Fibroblast of lung (primary cell): Measurements from ENCODE around the gene FAM236B.
"Not testable (repeated sequence)": the region's sequence is repeated elsewhere in the genome, so short reads cannot be mapped to it uniquely, and the experiment has no call there.

Source experiments
- EZH2 ChIP-seq: IDR thresholded peaks from 2 replicates; pipeline ENCODE4 v1.5.1; 2012; ENCODE audit warnings: low read length, control low read depth, mild to moderate bottlenecking; ENCODE audit errors: missing control alignments
- TF ChIP-seq, protein P1 (sequence below), 2 donors: IDR thresholded peaks in 1 of 2; conservative IDR thresholded peaks in 1 of 2; 1 replicate in 1 of 2; 2 replicates in 1 of 2; pipeline ENCODE4 v1.5.1; 2011 to 2012; ENCODE audit warnings: low read length in 2 of 2, control low read depth in 1 of 2, inconsistent platforms in 1 of 2, low read depth in 1 of 2, mild to moderate bottlenecking in 1 of 2

DNA sequence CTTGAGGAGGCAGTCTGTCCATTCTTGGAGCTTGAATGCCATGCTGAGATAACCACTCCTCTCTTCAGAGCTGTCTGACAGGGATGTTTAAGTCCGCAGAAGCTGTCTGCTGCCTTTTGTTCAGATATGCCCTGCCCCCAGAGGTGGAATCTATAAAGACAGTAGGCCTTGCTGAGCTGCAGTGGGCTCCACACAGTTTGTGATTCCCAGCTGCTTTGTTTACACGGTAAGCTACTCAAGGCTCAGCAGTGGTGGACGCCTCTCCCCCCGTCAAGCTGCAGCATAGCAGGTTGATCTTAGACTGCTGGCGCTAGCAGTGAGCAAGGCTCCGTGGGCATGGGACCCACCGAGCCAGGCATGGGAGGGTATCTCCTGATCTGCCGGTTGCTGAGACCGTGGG lies 22.0 kb downstream of the FAM236B start:
- TF ChIP-seq, protein P1, sequence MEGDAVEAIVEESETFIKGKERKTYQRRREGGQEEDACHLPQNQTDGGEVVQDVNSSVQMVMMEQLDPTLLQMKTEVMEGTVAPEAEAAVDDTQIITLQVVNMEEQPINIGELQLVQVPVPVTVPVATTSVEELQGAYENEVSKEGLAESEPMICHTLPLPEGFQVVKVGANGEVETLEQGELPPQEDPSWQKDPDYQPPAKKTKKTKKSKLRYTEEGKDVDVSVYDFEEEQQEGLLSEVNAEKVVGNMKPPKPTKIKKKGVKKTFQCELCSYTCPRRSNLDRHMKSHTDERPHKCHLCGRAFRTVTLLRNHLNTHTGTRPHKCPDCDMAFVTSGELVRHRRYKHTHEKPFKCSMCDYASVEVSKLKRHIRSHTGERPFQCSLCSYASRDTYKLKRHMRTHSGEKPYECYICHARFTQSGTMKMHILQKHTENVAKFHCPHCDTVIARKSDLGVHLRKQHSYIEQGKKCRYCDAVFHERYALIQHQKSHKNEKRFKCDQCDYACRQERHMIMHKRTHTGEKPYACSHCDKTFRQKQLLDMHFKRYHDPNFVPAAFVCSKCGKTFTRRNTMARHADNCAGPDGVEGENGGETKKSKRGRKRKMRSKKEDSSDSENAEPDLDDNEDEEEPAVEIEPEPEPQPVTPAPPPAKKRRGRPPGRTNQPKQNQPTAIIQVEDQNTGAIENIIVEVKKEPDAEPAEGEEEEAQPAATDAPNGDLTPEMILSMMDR (conservative IDR thresholded peaks at IDR 0.05 in 1 of 2, IDR thresholded peaks at IDR 0.05 in 1 of 2; ENCODE audit: low read depth in 1 of 2, low read length in 2 of 2): not testable (repeated sequence)
- not testable (repeated sequence) for TF ChIP-seq EZH2
